Peyer's patch (tissue), 4 donors: ENCODE data around the gene OCLN. TPM values are rescaled to one million over a fixed set of nuclear protein-coding genes. Genes with fewer than 3 reads are reported as not detected.

ENCODE experiments used
- DNase-seq, 3 donors: peaks; one replicate each; pipeline ENCODE4 v3.0.0-alpha.2; 2017 to 2019
- H3K27ac ChIP-seq, 4 donors: fragments of 200-600 bp; sonication (generic); one replicate each; pipeline ENCODE4 v1.5.1; 2016 to 2019
- H3K27me3 ChIP-seq, 2 donors: fragments of 200-600 bp; sonication (generic); one replicate each; pipeline ENCODE4 v1.5.1; 2019
- H3K36me3 ChIP-seq, 3 donors: fragments of 200-600 bp; sonication (generic); one replicate each; pipeline ENCODE4 v1.5.1; 2016 to 2019
- H3K4me1 ChIP-seq, 4 donors: fragments of 200-600 bp; sonication (generic); one replicate each; pipeline ENCODE4 v1.5.1; 2016 to 2019
- H3K4me3 ChIP-seq, 4 donors: fragments of 200-600 bp; sonication (generic); 1 replicate in 3 of 4; 2 replicates in 1 of 4; pipeline ENCODE4 v1.5.1; 2016 to 2019; ENCODE audit warnings: mild to moderate bottlenecking in 1 of 4
- H3K9me3 ChIP-seq, 4 donors: fragments of 200-600 bp; sonication (generic); one replicate each; pipeline ENCODE4 v1.5.1; 2016 to 2019; ENCODE audit warnings: mild to moderate bottlenecking in 1 of 4
- POLR2A ChIP-seq, 2 donors: fragments of 450-650 bp; IDR thresholded peaks; one replicate each; pipeline ENCODE4 v1.5.1; 2017; ENCODE audit warnings: antibody characterized with exemption in 2 of 2, mild to moderate bottlenecking in 2 of 2, moderate library complexity in 2 of 2
- total RNA-seq, 4 donors: library from RNA; depleted of rRNA; stranded (reverse); fragments of >200 nt; gene quantifications; one replicate each; pipeline ENCODE4 v1.1.0, GENCODE V29; 2016
- TF ChIP-seq, protein P1 (sequence below), 6 experiments: fragments of 450-650 bp in 4 of 6; fragments of 200-600 bp in 2 of 6; sonication (generic) in 1 of 6; IDR thresholded peaks; one replicate each; pipeline ENCODE4 v1.5.1; 2017 to 2019; ENCODE audit warnings: antibody characterized with exemption in 6 of 6, mild to moderate bottlenecking in 3 of 6, moderate library complexity in 1 of 6

OCLN gene
- total RNA-seq, 4 donors from 2014 or later, result 64.7 to 103 (median 76.7) TPM

DNA sequence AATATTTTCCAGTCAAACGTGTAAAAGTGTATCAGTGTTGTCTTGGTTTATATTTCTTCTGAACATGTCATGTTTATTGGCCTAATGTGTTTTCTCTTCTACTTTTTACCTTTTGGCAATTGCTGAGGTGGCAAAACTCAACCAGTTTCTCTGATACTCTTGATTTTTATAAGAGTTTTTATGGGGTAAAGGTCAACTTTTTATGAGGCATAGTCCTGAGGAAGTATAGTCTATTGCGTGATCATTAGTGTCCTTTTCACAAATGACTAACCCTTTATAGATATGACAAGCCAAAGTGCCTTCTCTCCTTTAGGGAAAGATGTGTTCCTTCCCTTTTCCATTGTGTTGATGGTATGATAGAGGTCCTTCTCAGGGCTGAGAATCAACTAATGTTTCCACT, 32.9 kb downstream of the OCLN start:
- no peaks in the 10 kb centered on the region for H3K27me3 ChIP-seq
- no peaks in the 10 kb centered on the region for H3K9me3 ChIP-seq
- H3K27ac ChIP-seq, result peak overlapping the region in 3 of 4 donors; percentile 10 to 83 (median 66)
- H3K4me1 ChIP-seq, result peaks cover 0 to 5% (median 0%) of the 10 kb centered on the region in 4 donors
- no peaks in the 10 kb centered on the region for H3K36me3 ChIP-seq
- TF ChIP-seq POLR2A (IDR thresholded peaks at IDR 0.05), result no peak
- TF ChIP-seq, protein P1, sequence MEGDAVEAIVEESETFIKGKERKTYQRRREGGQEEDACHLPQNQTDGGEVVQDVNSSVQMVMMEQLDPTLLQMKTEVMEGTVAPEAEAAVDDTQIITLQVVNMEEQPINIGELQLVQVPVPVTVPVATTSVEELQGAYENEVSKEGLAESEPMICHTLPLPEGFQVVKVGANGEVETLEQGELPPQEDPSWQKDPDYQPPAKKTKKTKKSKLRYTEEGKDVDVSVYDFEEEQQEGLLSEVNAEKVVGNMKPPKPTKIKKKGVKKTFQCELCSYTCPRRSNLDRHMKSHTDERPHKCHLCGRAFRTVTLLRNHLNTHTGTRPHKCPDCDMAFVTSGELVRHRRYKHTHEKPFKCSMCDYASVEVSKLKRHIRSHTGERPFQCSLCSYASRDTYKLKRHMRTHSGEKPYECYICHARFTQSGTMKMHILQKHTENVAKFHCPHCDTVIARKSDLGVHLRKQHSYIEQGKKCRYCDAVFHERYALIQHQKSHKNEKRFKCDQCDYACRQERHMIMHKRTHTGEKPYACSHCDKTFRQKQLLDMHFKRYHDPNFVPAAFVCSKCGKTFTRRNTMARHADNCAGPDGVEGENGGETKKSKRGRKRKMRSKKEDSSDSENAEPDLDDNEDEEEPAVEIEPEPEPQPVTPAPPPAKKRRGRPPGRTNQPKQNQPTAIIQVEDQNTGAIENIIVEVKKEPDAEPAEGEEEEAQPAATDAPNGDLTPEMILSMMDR (IDR thresholded peaks at IDR 0.05), result no peak
- H3K4me3 ChIP-seq, result no peak overlapping the region
- no peak for DNase-seq

DNA sequence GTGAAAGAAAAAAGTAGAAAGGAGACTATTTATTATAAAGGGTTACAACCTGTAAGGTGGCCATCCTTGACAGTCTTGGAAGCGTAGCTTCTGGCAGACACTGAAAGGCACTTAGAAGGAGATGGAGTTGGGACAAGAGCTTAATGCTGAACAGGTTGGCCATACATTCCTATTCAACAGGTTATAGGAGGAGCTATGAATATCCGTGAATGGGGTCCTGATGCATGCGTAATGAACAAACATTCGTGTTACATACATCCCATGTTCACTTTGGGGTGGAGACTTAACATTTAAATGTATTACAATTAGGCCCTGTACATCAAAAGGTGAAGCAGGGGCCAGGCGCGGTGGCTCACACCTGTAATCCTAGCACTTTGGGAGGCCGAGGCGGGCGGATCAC, 34.1 kb downstream of the OCLN start:
- Histone ChIP-seq H3K36me3 (no peaks in the 10 kb centered on the region), H3K9me3 (no peaks in the 10 kb centered on the region), H3K4me3 (no peak overlapping the region), H3K27me3 (no peaks in the 10 kb centered on the region), H3K27ac (no peak overlapping the region), H3K4me1 (no peaks in the 10 kb centered on the region)
- TF ChIP-seq POLR2A (IDR thresholded peaks at IDR 0.05), result no peak
- TF ChIP-seq, protein P1 (IDR thresholded peaks at IDR 0.05), result no peak
- DNase-seq, result no peak

DNA sequence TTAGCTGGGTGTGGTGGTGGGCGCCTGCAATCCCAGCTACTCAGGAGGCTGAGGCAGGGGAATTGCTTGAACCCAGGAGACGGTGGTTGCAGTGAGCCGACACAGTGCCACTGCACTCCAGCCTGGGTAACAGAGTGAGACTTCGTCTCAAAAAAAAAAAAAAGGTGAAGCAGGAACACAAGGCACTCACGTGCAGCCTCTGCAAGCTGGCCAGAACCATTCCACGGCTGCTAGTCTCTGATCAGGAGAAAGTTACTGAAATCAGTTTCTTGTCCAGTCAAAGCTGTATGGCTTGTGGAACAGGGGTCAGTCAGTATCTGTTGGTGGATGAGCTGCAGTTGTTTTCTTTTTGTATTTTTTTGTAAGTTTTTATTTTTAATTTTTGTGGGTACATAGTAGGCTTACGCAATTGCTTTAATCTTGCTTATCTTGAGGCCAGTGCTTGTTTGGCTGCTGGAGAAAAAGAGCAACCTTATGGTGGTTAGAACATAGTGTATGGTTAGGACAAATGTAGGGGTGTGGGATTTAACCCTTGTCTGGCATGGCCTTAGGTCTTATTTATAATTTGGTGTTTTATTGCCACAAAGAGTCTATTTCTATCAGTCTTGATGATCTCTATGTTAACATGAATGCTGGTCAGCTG, 34.7 kb downstream of the OCLN start:
- TF ChIP-seq POLR2A (IDR thresholded peaks at IDR 0.05), result no peak
- TF ChIP-seq, protein P1 (IDR thresholded peaks at IDR 0.05), result no peak
- H3K27ac ChIP-seq, result peak overlapping the region in 1 of 4 donors; percentile 30

DNA sequence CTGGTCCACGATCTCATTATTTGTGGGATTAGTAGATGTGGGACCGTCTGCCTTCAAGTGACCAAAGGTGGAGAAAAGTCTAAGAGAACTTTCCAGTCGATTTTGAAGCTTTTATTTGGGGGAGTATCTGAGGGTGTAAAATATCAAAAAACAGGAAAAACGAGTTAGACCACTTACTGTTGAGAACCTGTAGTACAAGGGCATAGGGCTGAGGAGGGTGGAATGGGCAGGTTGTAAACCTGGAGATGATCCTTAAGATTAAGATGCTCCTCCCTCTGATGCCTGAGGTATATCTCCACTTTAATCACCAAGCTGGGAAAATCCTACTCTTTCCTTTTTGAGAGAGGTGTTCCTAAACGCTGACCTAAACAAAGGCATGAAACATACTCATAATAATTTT, 35.4 kb downstream of the OCLN start:
- H3K36me3 ChIP-seq, result no peaks in the 10 kb centered on the region
- H3K4me3 ChIP-seq, result no peak overlapping the region
- H3K27ac ChIP-seq, result peak overlapping the region in 1 of 4 donors; percentile 30
- no peaks in the 10 kb centered on the region for H3K27me3 ChIP-seq
- TF ChIP-seq POLR2A (IDR thresholded peaks at IDR 0.05), result no peak
- TF ChIP-seq, protein P1 (IDR thresholded peaks at IDR 0.05), result no peak
- no peak for DNase-seq
- H3K9me3 ChIP-seq, result no peaks in the 10 kb centered on the region
- no peaks in the 10 kb centered on the region for H3K4me1 ChIP-seq

More for the DNA sequence above, 34.7 kb downstream of the OCLN start:
- Histone ChIP-seq H3K4me3 (no peak overlapping the region), H3K9me3 (no peaks in the 10 kb centered on the region), H3K36me3 (no peaks in the 10 kb centered on the region), H3K27me3 (no peaks in the 10 kb centered on the region), H3K4me1 (no peaks in the 10 kb centered on the region)
- DNase-seq, result no peak

DNA sequence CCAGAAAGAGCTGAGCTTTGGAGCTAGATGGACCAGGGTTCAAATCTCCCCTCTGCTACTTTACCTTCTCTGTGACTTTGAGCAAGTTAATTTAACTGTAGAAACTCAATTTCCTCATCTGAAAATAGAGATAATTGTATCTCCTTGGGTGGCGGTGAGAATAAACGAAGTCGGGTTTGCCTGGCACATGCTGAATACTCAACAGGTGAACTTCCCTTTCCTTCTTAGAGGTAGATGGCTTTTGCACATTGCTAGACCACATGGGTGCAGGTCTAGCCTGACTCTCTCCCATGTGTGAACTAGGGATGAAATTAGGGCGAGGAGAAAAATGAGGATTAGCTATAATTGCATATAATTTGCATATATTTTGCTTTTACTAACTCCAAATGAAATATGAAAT, 36.0 kb downstream of the OCLN start:
- H3K4me3 ChIP-seq, result no peak overlapping the region
- no peaks in the 10 kb centered on the region for H3K9me3 ChIP-seq
- no peaks in the 10 kb centered on the region for H3K27me3 ChIP-seq
- no peaks in the 10 kb centered on the region for H3K36me3 ChIP-seq
- H3K27ac ChIP-seq, result no peak overlapping the region
- DNase-seq, result no peak
- H3K4me1 ChIP-seq, result no peaks in the 10 kb centered on the region
- TF ChIP-seq, protein P1 (IDR thresholded peaks at IDR 0.05), result no peak
- TF ChIP-seq POLR2A (IDR thresholded peaks at IDR 0.05), result no peak
